Transverse colon (tissue), 4 donors: ENCODE results near the gene PIGS. TPM values are rescaled to one million over a fixed set of nuclear protein-coding genes. Genes with fewer than 3 reads are reported as not detected.

ENCODE experiments used
- DNase-seq: peaks from one replicate; pipeline ENCODE4 v3.0.0-alpha.2; 2019
- H3K27ac ChIP-seq, 4 donors: fragments of 200-600 bp; sonication (generic); 2 replicates each; pipeline ENCODE4 v1.5.1; 2016 to 2018; ENCODE audit warnings: inconsistent platforms in 4 of 4
- H3K27me3 ChIP-seq: fragments of 200-600 bp; sonication (generic); 2 replicates; pipeline ENCODE4 v1.5.1; 2017; ENCODE audit warnings: inconsistent platforms
- H3K36me3 ChIP-seq, 4 donors: fragments of 200-600 bp; sonication (generic); 2 replicates each; pipeline ENCODE4 v1.5.1; 2017 to 2019; ENCODE audit warnings: inconsistent platforms in 4 of 4
- H3K4me1 ChIP-seq, 4 donors: fragments of 200-600 bp; sonication (generic); 2 replicates each; pipeline ENCODE4 v1.5.1; 2017 to 2020; ENCODE audit warnings: inconsistent platforms in 4 of 4
- H3K4me3 ChIP-seq, 4 donors: fragments of 200-600 bp; sonication (generic); 1 replicate in 1 of 4; 2 replicates in 3 of 4; pipeline versions ENCODE4 v1.5.1 to v1.6.1; 2017 to 2019; ENCODE audit warnings: inconsistent platforms in 4 of 4
- H3K9me3 ChIP-seq, 2 donors: fragments of 200-600 bp; sonication (generic); 2 replicates each; pipeline ENCODE4 v1.5.1; 2017 to 2019; ENCODE audit warnings: inconsistent platforms in 2 of 2
- CTCF ChIP-seq, 5 experiments: fragments of 200-600 bp in 3 of 5; fragments of 450-650 bp in 2 of 5; sonication (generic) in 3 of 5; IDR thresholded peaks; 1 replicate in 2 of 5; 2 replicates in 3 of 5; pipeline ENCODE4 v1.5.1; 2016 to 2017; ENCODE audit warnings: antibody characterized with exemption in 5 of 5, inconsistent platforms in 3 of 5, mild to moderate bottlenecking in 2 of 5, moderate library complexity in 1 of 5
- EP300 ChIP-seq: sonication (generic); formaldehyde crosslinking; IDR thresholded peaks from one replicate; pipeline ENCODE4 v1.6.1; 2017; ENCODE audit warnings: antibody characterized with exemption, low read depth
- POLR2A ChIP-seq: fragments of 450-650 bp; IDR thresholded peaks from one replicate; pipeline ENCODE4 v1.6.1; 2016; ENCODE audit warnings: antibody characterized with exemption, mild to moderate bottlenecking, moderate library complexity
- POLR2AphosphoS5 ChIP-seq, 3 donors: sonication (generic); formaldehyde crosslinking; IDR thresholded peaks; one replicate each; pipeline ENCODE4 v1.6.1; 2016; ENCODE audit warnings: antibody characterized with exemption in 3 of 3
- WGBS, 2 donors: methylation state at CpG; one replicate each; pipeline ENCODE4 v1.1.5; 2018; ENCODE audit warnings: low coverage in 1 of 2; 5-methylcytosine and 5-hydroxymethylcytosine counted together
- in situ Hi-C, 4 donors: fragments of 200-750 bp; cut with MboI; loops; one replicate each; pipeline versions ENCODE4 v1.15.0 to v1.15.1; 2017; ENCODE audit warnings: low sequenced_read_pairs in 3 of 4, low pct_ligation_motif_present in 1 of 4, low pct_unique_long_range_greater_than_20kb in 1 of 4
- intact Hi-C: fragments of 100-400 bp; cut with DNase I; formaldehyde crosslinking; loops from one replicate; pipeline ENCODE4 v1.15.1; 2023; ENCODE audit warnings: low total_unique reads
- total RNA-seq, 4 donors: library from RNA; depleted of rRNA; stranded (reverse); fragments of >200 nt; gene quantifications; one replicate each; pipeline ENCODE4 v1.1.0, GENCODE V29; 2016

The PIGS gene
- total RNA-seq, 4 donors from 2014 or later, result 18.1 to 182 (median 87.6) TPM

GRCh38 chr17:28536532-28537218 is 34.6 kb downstream of the PIGS start:
- Histone ChIP-seq H3K27me3 (no peaks in the 10 kb centered on the region), H3K9me3 (no peaks in the 10 kb centered on the region), H3K4me1 (peaks cover 3 to 18% (median 8%) of the 10 kb centered on the region in 4 donors), H3K4me3 (no peak overlapping the region), H3K36me3 (no peaks in the 10 kb centered on the region), H3K27ac (no peak overlapping the region)
- WGBS, 2 donors, result 30% methylated on average over 9 of the region's 9 CpGs; no CpG with 5 or more reads in 1 of the 2 donors
- intact Hi-C loops, result no loop called here
- TF ChIP-seq CTCF (IDR thresholded peaks at IDR 0.05) (no peak), POLR2A (no peak), EP300 (no peak), POLR2AphosphoS5 (IDR thresholded peaks at IDR 0.05) (no peak)
- in situ Hi-C loops, result no loop called here
- peak; percentile 28 for DNase-seq

GRCh38 chr17:28534740-28535375 is 36.5 kb downstream of the PIGS start:
- intact Hi-C loops (no loop called here), in situ Hi-C loops (loop anchor here in 1 of 4 donors (5.0 kb wide), 1 partner anchor 38 kb away; no protein-coding TSS in a partner anchor)
- H3K27ac ChIP-seq, result no peak overlapping the region
- no peak overlapping the region for H3K4me3 ChIP-seq
- 87% methylated on average over 11 of the region's 11 CpGs; no CpG with 5 or more reads in 1 of the 2 donors for WGBS, 2 donors
- no peaks in the 10 kb centered on the region for H3K27me3 ChIP-seq
- H3K9me3 ChIP-seq, result no peaks in the 10 kb centered on the region
- H3K36me3 ChIP-seq, result no peaks in the 10 kb centered on the region
- no peak for DNase-seq
- H3K4me1 ChIP-seq, result peaks cover 3 to 18% (median 8%) of the 10 kb centered on the region in 4 donors
- no peak for TF ChIP-seq EP300
- no peak for TF ChIP-seq POLR2A
- TF ChIP-seq POLR2AphosphoS5 (IDR thresholded peaks at IDR 0.05), result no peak
- TF ChIP-seq CTCF (IDR thresholded peaks at IDR 0.05), result no peak

- peak; percentile 52 for DNase-seq
- intact Hi-C loops (no loop called here), in situ Hi-C loops (loop anchor here in 1 of 4 donors (5.0 kb wide), 1 partner anchor 36 kb away; no protein-coding TSS in a partner anchor)
- Histone ChIP-seq H3K27me3 (no peaks in the 10 kb centered on the region), H3K4me3 (no peak overlapping the region), H3K36me3 (no peaks in the 10 kb centered on the region), H3K4me1 (peaks cover 3 to 27% (median 9%) of the 10 kb centered on the region in 4 donors), H3K9me3 (no peaks in the 10 kb centered on the region), H3K27ac (no peak overlapping the region)
- 54% methylated on average over 15 of the region's 16 CpGs; no CpG with 5 or more reads in 1 of the 2 donors for WGBS, 2 donors
- no peak for TF ChIP-seq CTCF (IDR thresholded peaks at IDR 0.05)
These were observed 38.1 kb downstream of the PIGS start for GRCh38 chr17:28533091-28533807.
